Activated naive CD8-positive, alpha-beta T cell (primary cell): ENCODE results near the gene RINT1.
"Not testable (repeated sequence)": the region's sequence is repeated elsewhere in the genome, so short reads cannot be mapped to it uniquely, and the experiment has no call there.

Source experiments
- H3K27ac Mint-ChIP-seq: one replicate; pipeline ENCODE4 v1.8.0; 2021; ENCODE audit warnings: mixed read lengths
- H3K27me3 Mint-ChIP-seq: one replicate; pipeline ENCODE4 v1.8.0; 2021; ENCODE audit warnings: mixed read lengths
- H3K36me3 Mint-ChIP-seq: one replicate; pipeline ENCODE4 v1.8.0; 2021; ENCODE audit warnings: mixed read lengths
- H3K4me1 Mint-ChIP-seq: one replicate; pipeline ENCODE4 v1.8.0; 2021; ENCODE audit warnings: low read depth, mixed read lengths
- H3K4me3 Mint-ChIP-seq: one replicate; pipeline ENCODE4 v1.8.0; 2021; ENCODE audit warnings: mild to moderate bottlenecking, mixed read lengths
- H3K9me3 Mint-ChIP-seq: one replicate; pipeline ENCODE4 v1.8.0; 2021; ENCODE audit warnings: low read depth, mixed read lengths

The RINT1 gene

GRCh38 chr7:105580022-105580740 lies 48.2 kb downstream of the RINT1 start:
- H3K4me1 Mint-ChIP-seq = no peaks in the 10 kb centered on the region
- peaks cover 3% of the 10 kb centered on the region for H3K27me3 Mint-ChIP-seq
- H3K36me3 Mint-ChIP-seq = peaks cover 3% of the 10 kb centered on the region
- H3K27ac Mint-ChIP-seq = no peak overlapping the region
- peak overlapping the region; percentile 74 for H3K4me3 Mint-ChIP-seq
- no peaks in the 10 kb centered on the region for H3K9me3 Mint-ChIP-seq

- no peak within 1 kb of the TSS for H3K27ac Mint-ChIP-seq
- peaks cover 3% of the 10 kb centered on the region for H3K27me3 Mint-ChIP-seq
- no peaks in the 10 kb centered on the region for H3K4me1 Mint-ChIP-seq
- peak within 1 kb of the TSS; percentile 74 for H3K4me3 Mint-ChIP-seq
- peaks cover 3% of the 10 kb centered on the region for H3K36me3 Mint-ChIP-seq
- no peaks in the 10 kb centered on the region for H3K9me3 Mint-ChIP-seq
Measured at GRCh38 chr7:105581066-105581811, 49.2 kb downstream of the RINT1 start, which contains the start of gene EFCAB10. EFCAB10 (minus strand) TSS chr7:105581493; CDS start chr7:105581463, 30 bp downstream.

- Mint-ChIP-seq H3K27ac (no peak overlapping the region), H3K27me3 (peaks cover 3% of the 10 kb centered on the region), H3K9me3 (no peaks in the 10 kb centered on the region), H3K4me1 (no peaks in the 10 kb centered on the region), H3K4me3 (no peak overlapping the region), H3K36me3 (peaks cover 3% of the 10 kb centered on the region)
Measured at GRCh38 chr7:105583061-105583460, 51.1 kb downstream of the RINT1 start.

GRCh38 chr7:105584165-105584564 lies 52.2 kb downstream of the RINT1 start:
- Mint-ChIP-seq H3K4me3 (no peak overlapping the region), H3K4me1 (peaks cover 4% of the 10 kb centered on the region), H3K9me3 (no peaks in the 10 kb centered on the region), H3K27ac (no peak overlapping the region), H3K27me3 (peaks cover 3% of the 10 kb centered on the region), H3K36me3 (peaks cover 3% of the 10 kb centered on the region)

GRCh38 chr7:105585850-105586500 lies 54.0 kb downstream of the RINT1 start:
- Mint-ChIP-seq H3K9me3 (no peaks in the 10 kb centered on the region), H3K4me3 (no peak overlapping the region), H3K36me3 (peaks cover 3% of the 10 kb centered on the region), H3K4me1 (peaks cover 7% of the 10 kb centered on the region), H3K27me3 (peaks cover 2% of the 10 kb centered on the region), H3K27ac (no peak overlapping the region)

GRCh38 chr7:105587909-105588635 lies 56.1 kb downstream of the RINT1 start:
- Mint-ChIP-seq H3K4me1 (peaks cover 7% of the 10 kb centered on the region), H3K27me3 (no peaks in the 10 kb centered on the region), H3K4me3 (no peak overlapping the region), H3K9me3 (no peaks in the 10 kb centered on the region), H3K36me3 (no peaks in the 10 kb centered on the region), H3K27ac (no peak overlapping the region)

- H3K27ac Mint-ChIP-seq = no peak overlapping the region
- no peaks in the 10 kb centered on the region for H3K36me3 Mint-ChIP-seq
- H3K4me1 Mint-ChIP-seq = peaks cover 7% of the 10 kb centered on the region
- no peaks in the 10 kb centered on the region for H3K27me3 Mint-ChIP-seq
- no peak overlapping the region for H3K4me3 Mint-ChIP-seq
- no peaks in the 10 kb centered on the region for H3K9me3 Mint-ChIP-seq
Measured at GRCh38 chr7:105589356-105590077, 57.5 kb downstream of the RINT1 start.

- no peak overlapping the region for H3K27ac Mint-ChIP-seq
- H3K36me3 Mint-ChIP-seq = no peaks in the 10 kb centered on the region
- no peak overlapping the region for H3K4me3 Mint-ChIP-seq
- peaks cover 7% of the 10 kb centered on the region for H3K4me1 Mint-ChIP-seq
- H3K9me3 Mint-ChIP-seq = no peaks in the 10 kb centered on the region
- H3K27me3 Mint-ChIP-seq = no peaks in the 10 kb centered on the region
Measured at GRCh38 chr7:105590793-105591192, 58.8 kb downstream of the RINT1 start.

- H3K4me3 Mint-ChIP-seq = no peak overlapping the region
- no peaks in the 10 kb centered on the region for H3K9me3 Mint-ChIP-seq
- H3K4me1 Mint-ChIP-seq = peaks cover 7% of the 10 kb centered on the region
- no peaks in the 10 kb centered on the region for H3K36me3 Mint-ChIP-seq
- no peaks in the 10 kb centered on the region for H3K27me3 Mint-ChIP-seq
- no peak overlapping the region for H3K27ac Mint-ChIP-seq
Measured at GRCh38 chr7:105591522-105591921, 59.5 kb downstream of the RINT1 start.

- no peak overlapping the region for H3K4me3 Mint-ChIP-seq
- no peaks in the 10 kb centered on the region for H3K36me3 Mint-ChIP-seq
- H3K9me3 Mint-ChIP-seq = no peaks in the 10 kb centered on the region
- no peak overlapping the region for H3K27ac Mint-ChIP-seq
- H3K4me1 Mint-ChIP-seq = peaks cover 3% of the 10 kb centered on the region
- H3K27me3 Mint-ChIP-seq = peaks cover 4% of the 10 kb centered on the region
Measured at GRCh38 chr7:105594034-105594433, 62.0 kb downstream of the RINT1 start.

GRCh38 chr7:105596866-105597265 lies 64.9 kb downstream of the RINT1 start:
- no peak overlapping the region for H3K27ac Mint-ChIP-seq
- no peaks in the 10 kb centered on the region for H3K4me1 Mint-ChIP-seq
- H3K36me3 Mint-ChIP-seq = no peaks in the 10 kb centered on the region
- no peak overlapping the region for H3K4me3 Mint-ChIP-seq
- peaks cover 11% of the 10 kb centered on the region for H3K27me3 Mint-ChIP-seq
- no peaks in the 10 kb centered on the region for H3K9me3 Mint-ChIP-seq

GRCh38 chr7:105599080-105599479 lies 67.1 kb downstream of the RINT1 start:
- H3K36me3 Mint-ChIP-seq, H3K4me1 Mint-ChIP-seq: not testable (repeated sequence)

GRCh38 chr7:105599551-105599950 lies 67.5 kb downstream of the RINT1 start:
- Mint-ChIP-seq H3K27me3 (peaks cover 11% of the 10 kb centered on the region), H3K9me3 (no peaks in the 10 kb centered on the region), H3K4me1 (no peaks in the 10 kb centered on the region), H3K27ac (no peak overlapping the region), H3K4me3 (no peak overlapping the region), H3K36me3 (no peaks in the 10 kb centered on the region)

More at GRCh38 chr7:105599080-105599479, 67.1 kb downstream of the RINT1 start:
- H3K9me3 Mint-ChIP-seq, H3K4me3 Mint-ChIP-seq, H3K27ac Mint-ChIP-seq: not testable (repeated sequence)
- H3K27me3 Mint-ChIP-seq = peaks cover 11% of the 10 kb centered on the region
